Colonic mucosa (tissue), 4 donors: ENCODE results near the gene SHROOM1. TPM values are rescaled to one million over a fixed set of nuclear protein-coding genes. Genes with fewer than 3 reads are reported as not detected.
A peak's percentile ranks its signal among the peaks of the same experiment; 100 is the strongest.

Experiments
- DNase-seq: peaks from one replicate; pipeline ENCODE4 v3.0.0-alpha.2; 2020
- H3K27ac ChIP-seq: fragments of 200-600 bp; one replicate; pipeline ENCODE4 v1.8.0; 2021
- H3K27me3 ChIP-seq: fragments of 200-600 bp; one replicate; pipeline ENCODE4 v1.8.0; 2021
- H3K36me3 ChIP-seq: fragments of 200-600 bp; one replicate; pipeline ENCODE4 v1.8.0; 2021
- H3K4me1 ChIP-seq: fragments of 200-600 bp; one replicate; pipeline ENCODE4 v1.8.0; 2021; ENCODE audit warnings: mild to moderate bottlenecking
- H3K4me3 ChIP-seq: fragments of 200-600 bp; one replicate; pipeline ENCODE4 v1.8.0; 2021
- H3K9ac ChIP-seq, 2 donors: one replicate each; pipeline ENCODE4 v1.7.0; 2013; ENCODE audit warnings: control low read depth in 2 of 2, low read depth in 2 of 2, low read length in 2 of 2
- H3K9me3 ChIP-seq: fragments of 200-600 bp; one replicate; pipeline ENCODE4 v1.8.0; 2021
- intact Hi-C: fragments of 100-400 bp; cut with DNase I; formaldehyde crosslinking; loops from one replicate; pipeline ENCODE4 v1.14.1; 2022
- total RNA-seq, 2 donors: library from RNA; stranded (reverse); fragmentation: NEBNext Ultra II Directional in 1 of 2; extraction: Animal tissue kit (Norgen Biotek cat#: 25700) in 1 of 2; gene quantifications; one replicate each; pipeline ENCODE4 v1.2.1, GENCODE V29; 2021
- TF ChIP-seq, protein P1 (sequence below): fragments of 200-600 bp; IDR thresholded peaks from one replicate; pipeline ENCODE4 v1.8.0; 2022; ENCODE audit warnings: antibody characterized with exemption, mild to moderate bottlenecking
- donor health status: healthy.
- donor health status: DM: no; HTN: no; CAD: no.
- donor health status: DM: no; HTN: no; CAD: no.

The SHROOM1 gene
- total RNA-seq, 2 donors from 2014 or later = 36.9 to 64.1 TPM

DNA sequence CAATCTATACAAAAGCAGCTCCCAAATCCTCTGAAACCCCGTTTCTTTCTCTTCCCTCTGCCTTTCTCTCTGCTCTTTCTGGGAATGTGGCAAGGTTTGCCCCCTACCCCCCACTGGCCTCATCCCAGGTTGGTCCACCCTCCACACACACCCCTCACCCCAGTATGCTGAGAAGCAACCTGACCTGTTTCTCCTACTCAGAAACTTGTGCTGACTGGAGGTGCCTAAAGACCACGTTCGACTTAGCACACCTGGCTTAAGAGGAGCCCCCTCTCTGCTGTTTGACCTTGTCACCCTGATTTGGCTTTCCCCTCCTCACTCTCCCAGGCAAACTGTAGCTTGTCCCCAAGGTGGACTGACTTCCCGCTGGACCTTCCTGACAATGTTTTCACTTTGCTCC lies 52.3 kb downstream of the SHROOM1 start:
- H3K4me1 ChIP-seq = peaks cover 8% of the 10 kb centered on the region
- intact Hi-C loops = no loop called here
- no peaks in the 10 kb centered on the region for H3K9me3 ChIP-seq
- H3K4me3 ChIP-seq = no peak overlapping the region
- no peak for DNase-seq
- TF ChIP-seq, protein P1, sequence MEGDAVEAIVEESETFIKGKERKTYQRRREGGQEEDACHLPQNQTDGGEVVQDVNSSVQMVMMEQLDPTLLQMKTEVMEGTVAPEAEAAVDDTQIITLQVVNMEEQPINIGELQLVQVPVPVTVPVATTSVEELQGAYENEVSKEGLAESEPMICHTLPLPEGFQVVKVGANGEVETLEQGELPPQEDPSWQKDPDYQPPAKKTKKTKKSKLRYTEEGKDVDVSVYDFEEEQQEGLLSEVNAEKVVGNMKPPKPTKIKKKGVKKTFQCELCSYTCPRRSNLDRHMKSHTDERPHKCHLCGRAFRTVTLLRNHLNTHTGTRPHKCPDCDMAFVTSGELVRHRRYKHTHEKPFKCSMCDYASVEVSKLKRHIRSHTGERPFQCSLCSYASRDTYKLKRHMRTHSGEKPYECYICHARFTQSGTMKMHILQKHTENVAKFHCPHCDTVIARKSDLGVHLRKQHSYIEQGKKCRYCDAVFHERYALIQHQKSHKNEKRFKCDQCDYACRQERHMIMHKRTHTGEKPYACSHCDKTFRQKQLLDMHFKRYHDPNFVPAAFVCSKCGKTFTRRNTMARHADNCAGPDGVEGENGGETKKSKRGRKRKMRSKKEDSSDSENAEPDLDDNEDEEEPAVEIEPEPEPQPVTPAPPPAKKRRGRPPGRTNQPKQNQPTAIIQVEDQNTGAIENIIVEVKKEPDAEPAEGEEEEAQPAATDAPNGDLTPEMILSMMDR = no peak
- no peaks in the 10 kb centered on the region for H3K36me3 ChIP-seq
- H3K27me3 ChIP-seq = no peaks in the 10 kb centered on the region
- H3K27ac ChIP-seq = no peak overlapping the region
- H3K9ac ChIP-seq = peak overlapping the region in 1 of 2 donors; percentile 80

DNA sequence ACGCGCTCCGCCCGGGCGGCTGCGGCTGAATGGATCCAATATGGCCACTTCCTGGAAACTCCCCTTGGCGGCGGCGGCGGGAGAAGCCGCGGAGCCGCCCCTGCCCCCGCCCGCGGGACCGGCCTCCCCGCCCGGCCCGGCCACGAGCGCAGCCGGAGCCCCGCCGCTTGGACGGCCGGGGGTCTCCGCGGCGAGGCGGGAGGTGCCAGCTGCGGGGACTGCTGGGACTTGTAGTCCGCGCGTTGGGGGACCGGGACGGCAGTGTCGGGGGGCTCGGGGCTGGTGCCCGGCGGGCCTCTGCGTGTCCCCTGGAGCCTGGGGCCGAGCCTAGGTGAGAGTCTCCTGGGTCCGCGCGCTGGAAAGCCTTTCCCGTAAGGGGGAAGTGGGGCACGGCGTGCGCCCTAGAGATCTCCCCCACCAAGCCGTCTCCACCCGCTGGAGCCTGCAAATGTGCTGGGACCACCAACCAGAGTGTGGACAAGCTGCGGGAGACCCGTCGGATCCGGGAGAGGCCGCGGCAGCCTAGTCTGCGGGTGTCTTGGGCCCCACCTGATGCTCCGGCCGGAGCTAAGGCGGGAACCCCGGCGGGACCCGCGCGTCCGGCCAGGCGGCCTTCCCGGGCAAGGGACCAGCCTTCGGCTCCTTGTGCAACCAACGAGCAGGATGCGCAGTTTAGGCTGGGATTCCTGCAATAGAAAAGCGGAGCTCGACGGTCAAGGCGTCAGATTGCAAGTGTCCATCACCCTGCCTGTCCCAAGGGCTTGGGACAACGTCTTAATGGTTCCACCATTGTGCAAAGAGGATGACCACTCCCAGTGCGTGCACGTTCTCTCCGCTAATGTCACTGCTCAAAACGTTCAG lies 53.0 kb downstream of the SHROOM1 start, which contains the start of gene SEPTIN8:
Gene SEPTIN8, minus strand, starts transcription at position 31 of the 861 bp plus-strand sequence. CDS start 102 bp downstream, outside the sequence.
- H3K27ac ChIP-seq = peak within 1 kb of the TSS; percentile 45
- peak within 1 kb of the TSS; percentile 81 for H3K4me3 ChIP-seq
- H3K27me3 ChIP-seq = no peaks in the 10 kb centered on the region
- TF ChIP-seq, protein P1 = no peak
- H3K36me3 ChIP-seq = no peaks in the 10 kb centered on the region
- H3K9ac ChIP-seq = peak within 1 kb of the TSS; percentile 80 to 83
- DNase-seq = peak; percentile 65
- intact Hi-C loops = no loop called here
- H3K4me1 ChIP-seq = peaks cover 8% of the 10 kb centered on the region
- no peaks in the 10 kb centered on the region for H3K9me3 ChIP-seq

DNA sequence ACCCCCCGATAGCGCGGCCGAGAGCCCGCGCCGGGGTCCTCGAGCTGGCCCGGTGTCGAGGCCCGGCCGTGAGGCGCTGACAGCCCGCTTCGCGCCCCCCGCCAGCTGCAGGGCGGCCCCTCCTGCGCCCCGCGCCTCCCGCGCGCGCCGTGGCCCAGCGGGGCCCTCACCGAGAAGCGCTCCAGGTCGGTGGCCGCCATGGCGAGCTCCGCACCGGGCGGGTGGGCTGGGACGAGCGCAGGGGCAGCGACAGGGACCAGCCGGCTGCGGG lies 53.6 kb downstream of the SHROOM1 start:
- Histone ChIP-seq H3K36me3 (no peaks in the 10 kb centered on the region), H3K9me3 (no peaks in the 10 kb centered on the region), H3K4me3 (peak overlapping the region; percentile 81), H3K27me3 (no peaks in the 10 kb centered on the region), H3K4me1 (peaks cover 8% of the 10 kb centered on the region), H3K9ac (peak overlapping the region; percentile 76 to 83), H3K27ac (peak overlapping the region; percentile 45)
- TF ChIP-seq, protein P1 = no peak
- DNase-seq = no peak
- intact Hi-C loops = no loop called here

DNA sequence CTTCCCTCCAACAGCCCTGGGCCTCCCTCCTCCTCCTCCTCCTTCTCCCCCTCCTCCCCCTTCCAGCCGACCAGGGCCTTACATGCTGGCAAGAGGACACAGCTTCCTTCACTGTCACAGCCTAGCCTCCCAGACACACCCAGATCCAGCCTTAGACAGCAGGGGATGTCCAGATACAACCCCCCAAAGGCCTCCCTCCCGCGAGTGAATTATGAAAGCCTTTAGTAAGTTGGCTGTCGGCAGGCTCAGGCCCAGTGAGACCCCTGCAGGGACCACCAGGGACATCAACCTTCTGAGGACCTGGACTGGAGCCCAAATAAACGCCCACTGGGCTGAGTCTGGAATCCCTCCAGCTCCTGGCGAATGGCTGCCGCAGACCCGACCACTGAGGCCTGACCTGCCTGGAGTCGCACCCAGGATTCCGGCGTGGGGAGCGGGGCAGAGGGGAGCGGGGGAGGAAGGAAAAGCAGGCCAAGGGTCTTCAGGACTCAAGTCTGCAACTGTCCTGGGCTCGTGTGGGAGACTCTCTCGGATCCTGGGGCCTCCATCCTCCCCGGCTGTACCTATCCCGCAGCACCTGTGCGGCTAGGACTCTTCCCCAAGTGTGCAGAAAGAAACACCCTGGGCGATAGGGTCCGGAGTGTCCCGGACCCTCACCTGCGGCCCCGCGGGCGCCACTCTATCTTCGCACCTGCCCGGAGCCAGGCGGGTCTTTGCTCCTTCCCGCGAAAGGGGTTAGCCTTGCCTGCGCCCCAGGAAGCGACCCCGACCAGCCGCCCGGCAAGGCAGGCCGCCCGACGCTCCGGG lies 54.1 kb downstream of the SHROOM1 start:
- no peaks in the 10 kb centered on the region for H3K27me3 ChIP-seq
- peaks cover 8% of the 10 kb centered on the region for H3K4me1 ChIP-seq
- intact Hi-C loops = no loop called here
- TF ChIP-seq, protein P1 = no peak
- H3K36me3 ChIP-seq = no peaks in the 10 kb centered on the region
- peak; percentile 67 for DNase-seq
- H3K9me3 ChIP-seq = no peaks in the 10 kb centered on the region
- H3K9ac ChIP-seq = peak overlapping the region; percentile 76 to 83
- H3K27ac ChIP-seq = peak overlapping the region; percentile 45
- H3K4me3 ChIP-seq = peak overlapping the region; percentile 81

DNA sequence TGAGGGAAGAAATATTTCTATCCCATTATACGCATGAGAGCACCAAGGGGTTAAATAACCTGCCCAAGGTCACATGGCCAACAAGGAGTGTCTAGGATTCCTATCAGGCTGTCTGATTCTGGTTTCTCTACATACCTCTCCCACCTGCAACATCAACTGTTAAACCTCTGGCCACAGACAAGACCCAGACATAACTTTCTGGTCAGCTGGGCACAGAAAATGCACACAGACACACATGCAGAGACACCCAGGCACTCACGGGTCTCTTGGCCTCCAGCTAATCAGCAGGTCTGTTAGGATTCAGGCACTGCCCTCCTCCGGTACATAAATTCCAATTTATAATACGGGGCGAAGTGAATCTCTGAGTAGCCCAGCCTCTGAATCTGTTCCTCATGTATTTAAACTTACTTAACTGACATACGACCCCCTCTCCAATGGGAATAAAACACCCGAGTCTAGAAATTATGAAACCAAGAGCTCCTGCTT lies 54.9 kb downstream of the SHROOM1 start:
- no peak overlapping the region for H3K9ac ChIP-seq
- no peak overlapping the region for H3K4me3 ChIP-seq
- DNase-seq = no peak
- no peaks in the 10 kb centered on the region for H3K27me3 ChIP-seq
- H3K27ac ChIP-seq = no peak overlapping the region
- TF ChIP-seq, protein P1 = no peak
- peaks cover 8% of the 10 kb centered on the region for H3K4me1 ChIP-seq
- H3K9me3 ChIP-seq = no peaks in the 10 kb centered on the region
- no peaks in the 10 kb centered on the region for H3K36me3 ChIP-seq
- intact Hi-C loops = no loop called here
